Neural crest cell (in vitro differentiated cells): ENCODE data around the gene YIF1B. TPM values are rescaled to one million over a fixed set of nuclear protein-coding genes. Genes with fewer than 3 reads are reported as not detected.

Source experiments
- DNase-seq: peaks from one replicate; pipeline ENCODE4 v3.0.0; 2021; ENCODE audit warnings: low read depth, mixed read lengths, low spot score
- H3K27ac Mint-ChIP-seq: one replicate; pipeline ENCODE4 v1.8.0; 2021; ENCODE audit warnings: mild to moderate bottlenecking, mixed read lengths; ENCODE audit not compliant: unreplicated experiment
- H3K27me3 Mint-ChIP-seq: 2 replicates; pipeline ENCODE4 v1.8.0; 2021; ENCODE audit warnings: low read depth, mild to moderate bottlenecking, mixed read lengths
- H3K36me3 Mint-ChIP-seq: 2 replicates; pipeline ENCODE4 v1.8.0; 2021; ENCODE audit warnings: low read depth, mild to moderate bottlenecking, mixed read lengths
- H3K4me1 Mint-ChIP-seq: 2 replicates; pipeline ENCODE4 v1.8.0; 2021; ENCODE audit warnings: mixed read lengths
- H3K4me3 Mint-ChIP-seq: one replicate; pipeline ENCODE4 v1.8.0; 2021; ENCODE audit warnings: mild to moderate bottlenecking, mixed read lengths
- H3K9me3 Mint-ChIP-seq: 2 replicates; pipeline ENCODE4 v1.8.0; 2021; ENCODE audit warnings: mixed read lengths
- total RNA-seq: library from RNA; stranded (reverse); gene quantifications from 2 replicates; pipeline ENCODE4 v1.2.1, GENCODE V29; 2021
- TF ChIP-seq, protein P1 (sequence below): fragments of 200-600 bp; sonication (generic); conservative IDR thresholded peaks from 2 replicates; pipeline ENCODE4 v1.5.0; 2021; ENCODE audit warnings: antibody characterized with exemption, mild to moderate bottlenecking

The YIF1B gene
- total RNA-seq, 1 donor from 2014 or later: 45.7 TPM

DNA sequence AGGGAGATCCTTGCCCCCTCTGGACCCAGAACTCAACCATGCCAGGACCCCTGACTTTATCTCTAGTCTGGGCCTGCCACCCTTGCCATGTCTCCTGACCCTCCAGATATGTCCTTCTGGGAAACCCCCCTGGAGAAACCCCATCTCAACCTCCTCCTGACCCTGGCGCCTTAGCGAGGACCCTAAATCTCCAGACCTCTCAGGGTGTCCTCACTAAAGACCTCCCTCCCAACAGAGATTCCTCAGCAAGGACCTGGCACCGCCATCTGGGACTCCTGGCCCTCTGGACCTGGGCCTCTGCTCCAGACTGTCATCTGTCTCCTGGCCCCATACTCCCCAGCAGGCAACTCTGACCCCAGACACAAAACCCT is 5.2 kb upstream of the YIF1B start:
- Mint-ChIP-seq H3K27ac (no peak overlapping the region), H3K27me3 (peaks cover 67% of the 10 kb centered on the region), H3K36me3 (no peaks in the 10 kb centered on the region), H3K4me3 (peak overlapping the region; percentile 54), H3K9me3 (no peaks in the 10 kb centered on the region), H3K4me1 (peaks cover 9% of the 10 kb centered on the region)
- TF ChIP-seq, protein P1, sequence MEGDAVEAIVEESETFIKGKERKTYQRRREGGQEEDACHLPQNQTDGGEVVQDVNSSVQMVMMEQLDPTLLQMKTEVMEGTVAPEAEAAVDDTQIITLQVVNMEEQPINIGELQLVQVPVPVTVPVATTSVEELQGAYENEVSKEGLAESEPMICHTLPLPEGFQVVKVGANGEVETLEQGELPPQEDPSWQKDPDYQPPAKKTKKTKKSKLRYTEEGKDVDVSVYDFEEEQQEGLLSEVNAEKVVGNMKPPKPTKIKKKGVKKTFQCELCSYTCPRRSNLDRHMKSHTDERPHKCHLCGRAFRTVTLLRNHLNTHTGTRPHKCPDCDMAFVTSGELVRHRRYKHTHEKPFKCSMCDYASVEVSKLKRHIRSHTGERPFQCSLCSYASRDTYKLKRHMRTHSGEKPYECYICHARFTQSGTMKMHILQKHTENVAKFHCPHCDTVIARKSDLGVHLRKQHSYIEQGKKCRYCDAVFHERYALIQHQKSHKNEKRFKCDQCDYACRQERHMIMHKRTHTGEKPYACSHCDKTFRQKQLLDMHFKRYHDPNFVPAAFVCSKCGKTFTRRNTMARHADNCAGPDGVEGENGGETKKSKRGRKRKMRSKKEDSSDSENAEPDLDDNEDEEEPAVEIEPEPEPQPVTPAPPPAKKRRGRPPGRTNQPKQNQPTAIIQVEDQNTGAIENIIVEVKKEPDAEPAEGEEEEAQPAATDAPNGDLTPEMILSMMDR: no peak
- no peak for DNase-seq

DNA sequence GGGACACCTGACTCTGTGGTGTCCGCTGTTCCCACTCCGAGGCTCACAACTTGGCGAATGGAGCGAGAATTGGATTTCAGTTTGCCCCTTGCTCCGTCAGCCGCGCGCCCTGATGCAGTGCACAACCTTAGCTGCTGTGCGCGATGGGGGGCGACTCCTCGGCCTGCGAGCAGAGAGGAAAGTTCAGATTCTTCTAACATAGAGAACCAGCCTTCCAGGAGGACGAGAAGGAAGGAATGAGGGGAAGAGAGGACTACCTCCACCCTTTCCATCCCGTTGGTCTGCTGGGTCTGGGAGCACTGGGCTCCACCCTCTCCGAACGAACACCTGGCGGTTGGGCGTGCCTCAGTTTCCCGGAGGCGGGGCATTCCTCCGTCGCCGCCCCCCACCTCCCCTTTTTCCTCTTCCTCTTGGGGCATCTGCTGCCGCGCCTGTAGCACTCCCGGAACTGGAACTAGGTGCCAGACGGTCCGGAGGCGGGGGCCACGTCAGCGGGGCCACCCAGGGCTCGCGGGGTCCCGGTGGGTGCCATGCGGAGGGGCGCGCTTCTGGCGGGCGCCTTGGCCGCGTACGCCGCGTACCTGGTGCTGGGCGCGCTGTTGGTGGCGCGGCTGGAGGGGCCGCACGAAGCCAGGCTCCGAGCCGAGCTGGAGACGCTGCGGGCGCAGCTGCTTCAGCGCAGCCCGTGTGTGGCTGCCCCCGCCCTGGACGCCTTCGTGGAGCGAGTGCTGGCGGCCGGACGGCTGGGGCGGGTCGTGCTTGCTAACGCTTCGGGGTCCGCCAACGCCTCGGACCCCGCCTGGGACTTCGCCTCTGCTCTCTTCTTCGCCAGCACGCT is 3.9 kb upstream of the YIF1B start, which contains the start of gene KCNK6:
Gene KCNK6 (plus strand): TSS at position 425 of the 838 bp plus-strand sequence. CDS start 106 bp downstream, at position 531.
- Mint-ChIP-seq H3K27ac (no peak within 1 kb of the TSS), H3K4me3 (peak within 1 kb of the TSS; percentile 70), H3K4me1 (peaks cover 14% of the 10 kb centered on the region), H3K9me3 (no peaks in the 10 kb centered on the region), H3K27me3 (peaks cover 65% of the 10 kb centered on the region), H3K36me3 (no peaks in the 10 kb centered on the region)
- TF ChIP-seq, protein P1: no peak
- DNase-seq: peak; percentile 16

DNA sequence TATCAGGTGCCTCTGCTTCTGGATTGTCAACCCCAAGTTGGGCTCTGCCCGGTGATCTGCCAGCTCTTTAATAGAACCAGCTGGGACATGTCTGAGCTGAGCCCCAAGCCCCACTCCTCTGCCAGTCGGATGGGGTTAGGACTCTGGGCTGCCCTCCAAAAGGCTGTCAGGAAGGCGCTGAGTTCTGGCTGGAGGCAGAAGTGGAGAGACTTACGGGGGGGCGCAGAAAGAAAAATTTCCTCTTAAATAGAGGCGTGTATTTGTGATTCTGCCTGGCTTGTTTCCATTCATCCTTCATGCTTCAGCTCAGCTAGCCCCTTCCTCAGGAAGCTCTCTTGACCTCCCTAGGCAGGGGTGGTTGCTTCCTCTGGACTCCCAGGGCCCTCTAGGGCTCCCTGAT is 2.9 kb upstream of the YIF1B start:
- peak overlapping the region; percentile 67 for H3K4me3 Mint-ChIP-seq
- DNase-seq: no peak
- peaks cover 65% of the 10 kb centered on the region for H3K27me3 Mint-ChIP-seq
- no peak overlapping the region for H3K27ac Mint-ChIP-seq
- TF ChIP-seq, protein P1: no peak
- H3K4me1 Mint-ChIP-seq: peaks cover 17% of the 10 kb centered on the region
- H3K36me3 Mint-ChIP-seq: no peaks in the 10 kb centered on the region
- H3K9me3 Mint-ChIP-seq: no peaks in the 10 kb centered on the region

DNA sequence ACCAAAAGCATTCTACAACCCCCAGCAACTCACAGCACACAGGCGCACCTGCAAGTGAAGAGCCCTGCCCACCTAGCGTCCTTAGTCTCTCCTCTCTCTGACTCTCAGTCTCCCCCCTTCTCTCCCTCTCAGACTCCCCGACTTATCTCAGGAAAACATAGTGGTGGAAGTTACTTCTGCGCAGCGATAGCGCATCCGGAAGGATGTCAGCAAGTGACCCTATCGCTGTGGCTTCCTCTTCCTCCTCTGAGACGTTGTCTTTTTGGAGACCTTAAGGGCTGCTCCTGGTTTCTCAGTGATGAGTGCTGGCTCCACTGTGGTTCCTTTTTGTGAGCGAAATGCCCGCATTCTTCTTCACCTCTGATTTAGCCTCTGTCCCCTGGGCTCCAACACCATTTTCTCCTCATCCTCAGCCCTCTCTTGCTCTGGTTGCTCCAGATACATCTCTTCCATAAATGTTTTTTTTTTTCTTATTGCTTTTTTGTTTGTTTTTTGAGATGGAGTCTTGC is 1.4 kb upstream of the YIF1B start:
- Mint-ChIP-seq H3K9me3 (no peaks in the 10 kb centered on the region), H3K4me3 (peak overlapping the region; percentile 48), H3K27me3 (peaks cover 55% of the 10 kb centered on the region), H3K27ac (no peak overlapping the region), H3K36me3 (no peaks in the 10 kb centered on the region), H3K4me1 (peaks cover 20% of the 10 kb centered on the region)
- DNase-seq: no peak
- TF ChIP-seq, protein P1: no peak

DNA sequence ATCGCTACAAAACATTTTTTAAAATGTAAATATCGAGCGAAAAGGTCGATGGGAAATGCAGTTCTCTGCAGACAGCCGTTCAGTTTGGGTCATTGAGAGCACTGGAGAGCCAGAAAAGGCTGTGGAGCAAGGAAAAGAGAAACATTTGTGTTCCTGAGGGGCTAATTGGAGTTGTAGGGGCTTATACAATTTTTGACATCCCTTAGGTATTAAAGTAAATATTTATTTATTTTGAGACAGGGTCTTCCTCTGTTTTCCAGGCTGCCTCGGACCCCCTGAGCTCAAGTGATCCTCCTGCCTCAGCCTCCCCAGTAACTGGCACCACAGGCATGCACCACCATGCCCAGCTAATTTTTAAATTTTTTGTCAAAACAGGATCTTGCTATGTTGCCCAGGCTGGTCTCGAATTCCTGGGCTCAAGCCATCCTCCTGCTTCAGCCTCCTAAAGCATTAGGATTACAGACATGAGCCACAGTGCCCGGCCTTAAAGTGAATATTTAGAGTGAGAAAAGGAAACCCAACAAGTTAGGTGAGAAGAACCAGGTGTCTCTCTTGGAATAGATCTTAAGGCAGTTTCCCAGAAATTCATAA is 825 bp upstream of the YIF1B start:
- H3K4me1 Mint-ChIP-seq: peaks cover 20% of the 10 kb centered on the region
- H3K4me3 Mint-ChIP-seq: peak overlapping the region; percentile 88
- TF ChIP-seq, protein P1: no peak
- no peak overlapping the region for H3K27ac Mint-ChIP-seq
- H3K27me3 Mint-ChIP-seq: peaks cover 50% of the 10 kb centered on the region
- H3K9me3 Mint-ChIP-seq: no peaks in the 10 kb centered on the region
- H3K36me3 Mint-ChIP-seq: no peaks in the 10 kb centered on the region
- DNase-seq: no peak
